Lower leg skin (tissue), 4 donors: ENCODE results near the gene TMEM184C. TPM values are rescaled to one million over a fixed set of nuclear protein-coding genes. Genes with fewer than 3 reads are reported as not detected.

ENCODE experiments used
- DNase-seq, 2 donors: peaks; one replicate each; pipeline ENCODE4 v3.0.0-alpha.2; 2019; ENCODE audit warnings: low spot score in 2 of 2
- H3K4me3 ChIP-seq: fragments of 200-600 bp; sonication (generic); 2 replicates; pipeline ENCODE4 v1.5.1; 2017; ENCODE audit warnings: mild to moderate bottlenecking, low read depth; ENCODE audit not compliant: poor library complexity, severe bottlenecking
- POLR2A ChIP-seq, 2 donors: fragments of 450-650 bp; IDR thresholded peaks; one replicate each; pipeline ENCODE4 v1.6.1; 2016 to 2017; ENCODE audit warnings: antibody characterized with exemption in 2 of 2, mild to moderate bottlenecking in 1 of 2, moderate library complexity in 1 of 2
- WGBS, 2 donors: methylation state at CpG; one replicate each; pipeline ENCODE4 v1.1.5; 2018; 5-methylcytosine and 5-hydroxymethylcytosine counted together
- intact Hi-C: fragments of 100-400 bp; cut with DNase I; formaldehyde crosslinking; loops from one replicate; pipeline ENCODE4 v1.15.0; 2023; ENCODE audit warnings: low total_unique reads
- total RNA-seq, 4 donors: library from RNA; depleted of rRNA; stranded (reverse); fragments of >200 nt; gene quantifications; one replicate each; pipeline ENCODE4 v1.1.0, GENCODE V29; 2016
- TF ChIP-seq, protein P1 (sequence below), 3 donors: fragments of 450-650 bp; IDR thresholded peaks; one replicate each; pipeline ENCODE4 v1.5.1; 2016; ENCODE audit warnings: antibody characterized with exemption in 3 of 3, mild to moderate bottlenecking in 3 of 3, moderate library complexity in 2 of 3

Gene TMEM184C
- total RNA-seq, 4 donors from 2014 or later: 21.1 to 27.0 (median 25.0) TPM

DNA sequence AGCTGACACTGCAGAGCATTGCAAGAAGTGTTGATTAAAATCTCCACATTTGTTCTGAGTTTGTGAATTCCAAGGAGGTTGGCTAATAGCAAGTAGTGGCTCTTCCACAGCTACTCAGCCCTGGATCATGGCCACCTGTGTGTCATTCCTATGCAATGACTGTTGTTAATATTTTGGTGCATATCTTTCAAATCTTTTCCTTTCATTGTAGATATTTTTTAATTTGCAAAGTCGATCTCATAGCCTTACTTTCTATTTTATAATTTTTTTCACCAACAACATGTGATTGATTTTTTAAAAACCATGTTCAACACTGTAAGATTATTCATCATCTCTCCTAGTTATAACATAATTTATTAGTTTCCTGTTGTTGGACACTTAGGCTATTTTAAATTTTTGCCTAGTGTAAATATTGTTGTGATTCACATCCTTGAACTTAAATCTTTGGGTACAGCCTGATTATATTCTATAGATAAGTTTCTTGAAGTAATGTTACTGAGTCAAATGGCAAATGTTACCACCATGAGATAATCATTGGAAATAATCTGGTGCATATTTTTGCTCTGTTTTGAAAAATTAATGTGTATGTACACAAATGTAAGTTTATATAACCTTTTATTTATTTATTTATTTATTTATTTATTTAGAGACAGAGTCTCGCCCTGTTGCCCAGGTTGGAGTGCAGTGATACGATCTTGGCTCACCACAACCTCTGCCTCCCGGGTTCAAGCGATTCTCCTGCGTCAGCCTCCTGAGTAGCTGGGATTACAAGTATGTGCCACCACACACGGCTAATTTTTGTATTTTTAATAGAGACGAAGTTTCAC lies 97.6 kb downstream of the TMEM184C start:
- TF ChIP-seq, protein P1, sequence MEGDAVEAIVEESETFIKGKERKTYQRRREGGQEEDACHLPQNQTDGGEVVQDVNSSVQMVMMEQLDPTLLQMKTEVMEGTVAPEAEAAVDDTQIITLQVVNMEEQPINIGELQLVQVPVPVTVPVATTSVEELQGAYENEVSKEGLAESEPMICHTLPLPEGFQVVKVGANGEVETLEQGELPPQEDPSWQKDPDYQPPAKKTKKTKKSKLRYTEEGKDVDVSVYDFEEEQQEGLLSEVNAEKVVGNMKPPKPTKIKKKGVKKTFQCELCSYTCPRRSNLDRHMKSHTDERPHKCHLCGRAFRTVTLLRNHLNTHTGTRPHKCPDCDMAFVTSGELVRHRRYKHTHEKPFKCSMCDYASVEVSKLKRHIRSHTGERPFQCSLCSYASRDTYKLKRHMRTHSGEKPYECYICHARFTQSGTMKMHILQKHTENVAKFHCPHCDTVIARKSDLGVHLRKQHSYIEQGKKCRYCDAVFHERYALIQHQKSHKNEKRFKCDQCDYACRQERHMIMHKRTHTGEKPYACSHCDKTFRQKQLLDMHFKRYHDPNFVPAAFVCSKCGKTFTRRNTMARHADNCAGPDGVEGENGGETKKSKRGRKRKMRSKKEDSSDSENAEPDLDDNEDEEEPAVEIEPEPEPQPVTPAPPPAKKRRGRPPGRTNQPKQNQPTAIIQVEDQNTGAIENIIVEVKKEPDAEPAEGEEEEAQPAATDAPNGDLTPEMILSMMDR (IDR thresholded peaks at IDR 0.05): no peak
- TF ChIP-seq POLR2A (IDR thresholded peaks at IDR 0.05): no peak
- DNase-seq: peak; percentile 72 to 90
- 84 to 91% methylated on average over 8 of the region's 8 CpGs for WGBS, 2 donors
- no peak overlapping the region for H3K4me3 ChIP-seq
- intact Hi-C loops: no loop called here

DNA sequence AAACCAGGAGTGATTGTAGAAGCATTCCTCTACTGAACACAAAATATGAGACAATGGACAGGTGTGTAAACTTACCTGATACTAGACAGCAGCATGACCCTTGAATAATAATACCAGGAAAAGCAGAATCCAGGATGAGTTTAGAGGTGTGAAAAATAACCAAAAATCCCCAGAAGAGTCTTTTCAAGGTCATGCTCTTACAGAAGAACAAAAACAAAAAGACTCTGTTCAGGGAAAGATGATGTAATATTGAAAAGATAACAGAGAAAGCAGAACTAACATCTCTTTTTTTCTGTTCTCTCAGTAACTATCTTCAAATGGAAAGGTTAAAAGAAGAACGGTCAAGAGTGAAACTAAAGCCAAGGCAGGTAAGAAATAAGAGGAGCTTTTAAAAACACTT lies 100.7 kb downstream of the TMEM184C start:
- H3K4me3 ChIP-seq: no peak overlapping the region
- no peak for DNase-seq
- intact Hi-C loops: no loop called here
- 72 to 95% methylated on average over 1 of the region's 1 CpG for WGBS, 2 donors
- TF ChIP-seq, protein P1 (IDR thresholded peaks at IDR 0.05): no peak
- TF ChIP-seq POLR2A (IDR thresholded peaks at IDR 0.05): no peak

Other genes starting within 250 kb of the TMEM184C start
- gene EDNRA, start 136.3 kb upstream of the TMEM184C start, total RNA-seq: 10 to 100 TPM in 1 of 4 donors, 1 to 10 TPM in 3; 2.1 to 10.3 (median 6.0) TPM
- gene PRMT9, start 66.8 kb downstream of the TMEM184C start, total RNA-seq: 10 to 100 TPM in 1 of 4 donors, 1 to 10 TPM in 3; 7.6 to 10.3 (median 9.1) TPM
- 10 to 100 TPM; 30.6 to 45.8 (median 37.9) TPM for gene ARHGAP10, start 114.7 kb downstream of the TMEM184C start, total RNA-seq